Neural cell (in vitro differentiated cells): ENCODE results near the gene NRL. TPM values are rescaled to one million over a fixed set of nuclear protein-coding genes. Genes with fewer than 3 reads are reported as not detected.
A peak's percentile ranks its signal among the peaks of the same experiment; 100 is the strongest.

Experiments
- H2AFZ ChIP-seq: fragments of 200-600, 300-800 bp; sonication (generic), shearing (Covaris generic); 2 replicates; pipeline ENCODE4 v1.6.0; 2014; ENCODE audit warnings: low read depth, mild to moderate bottlenecking, antibody characterized with exemption, low read length, moderate library complexity
- H3F3A ChIP-seq: fragments of 200-600 bp; shearing (Covaris generic); 2 replicates; pipeline ENCODE4 v1.6.1; 2016; ENCODE audit warnings: mild to moderate bottlenecking, moderate library complexity, mixed read lengths, antibody characterized with exemption, low read length; ENCODE audit not compliant: insufficient read depth, poor library complexity, severe bottlenecking
- H3K27ac ChIP-seq: fragments of 200-600, 300-800 bp; sonication (generic), shearing (Covaris generic); 2 replicates; pipeline ENCODE4 v1.5.1; 2014; ENCODE audit warnings: mild to moderate bottlenecking, low read length, moderate library complexity
- H3K27me3 ChIP-seq: fragments of 300-800, 200-600 bp; sonication (generic), shearing (Covaris generic); 2 replicates; pipeline ENCODE4 v1.6.0; 2014; ENCODE audit warnings: mild to moderate bottlenecking, low read depth, low read length, moderate library complexity; ENCODE audit not compliant: insufficient read depth
- H3K36me3 ChIP-seq: fragments of 300-800, 200-600 bp; sonication (generic), shearing (Covaris generic); 2 replicates; pipeline ENCODE4 v1.5.1; 2014; ENCODE audit warnings: mild to moderate bottlenecking, antibody characterized with exemption, low read length, moderate library complexity; ENCODE audit not compliant: insufficient read depth
- H3K4me2 ChIP-seq: fragments of 300-800, 200-600 bp; sonication (generic), shearing (Covaris generic); 2 replicates; pipeline ENCODE4 v1.6.0; 2014; ENCODE audit warnings: mild to moderate bottlenecking, low read length
- H3K4me3 ChIP-seq: fragments of 300-800, 200-600 bp; sonication (generic), shearing (Covaris generic); 2 replicates; pipeline ENCODE4 v1.5.1; 2014; ENCODE audit warnings: mild to moderate bottlenecking, low read length, moderate library complexity
- H3K79me2 ChIP-seq: fragments of 200-600 bp; shearing (Covaris generic); replicated peaks from 2 replicates; pipeline ENCODE4 v1.6.0; 2014; ENCODE audit warnings: mild to moderate bottlenecking, low read length, moderate library complexity; ENCODE audit not compliant: insufficient read depth
- H3K9ac ChIP-seq: fragments of 300-800, 200-600 bp; sonication (generic), shearing (Covaris generic); 2 replicates; pipeline ENCODE4 v1.6.1; 2016; ENCODE audit warnings: mild to moderate bottlenecking, low read length, mixed read lengths
- H3K9me2 ChIP-seq: fragments of 200-600 bp; shearing (Covaris generic); 2 replicates; pipeline ENCODE4 v1.6.1; 2016; ENCODE audit warnings: mild to moderate bottlenecking, low read length, mixed read lengths; ENCODE audit not compliant: insufficient read depth
- H3K9me3 ChIP-seq: fragments of 200-600, 300-800 bp; sonication (generic), shearing (Covaris generic); 2 replicates; pipeline ENCODE4 v1.6.1; 2016; ENCODE audit warnings: mild to moderate bottlenecking, mixed run types, low read length, moderate library complexity, mixed read lengths
- H4K20me1 ChIP-seq: fragments of 200-600 bp; shearing (Covaris generic); 2 replicates; pipeline ENCODE4 v1.6.1; 2016; ENCODE audit warnings: mild to moderate bottlenecking, mixed run types; ENCODE audit not compliant: insufficient read depth
- EP300 ChIP-seq: fragments of 450-650 bp; conservative IDR thresholded peaks from 2 replicates; pipeline ENCODE4 v1.6.1; 2014; ENCODE audit warnings: antibody characterized with exemption, mild to moderate bottlenecking, moderate library complexity; ENCODE audit not compliant: poor library complexity, severe bottlenecking
- EZH2 ChIP-seq: fragments of 200-600, 300-800 bp; shearing (Covaris generic), sonication (generic); IDR thresholded peaks from 2 replicates; pipeline ENCODE4 v1.6.1; 2014; ENCODE audit warnings: antibody characterized with exemption, low read length, borderline replicate concordance, mild to moderate bottlenecking; ENCODE audit not compliant: insufficient read depth, poor library complexity, severe bottlenecking
- MXI1 ChIP-seq: fragments of 450-650 bp; conservative IDR thresholded peaks from 2 replicates; pipeline ENCODE4 v1.6.1; 2014; ENCODE audit warnings: antibody characterized with exemption, mild to moderate bottlenecking; ENCODE audit not compliant: poor library complexity, severe bottlenecking
- POLR2AphosphoS5 ChIP-seq: IDR thresholded peaks from 2 replicates; pipeline ENCODE4 v1.6.1; 2012
- RAD21 ChIP-seq: fragments of 450-650 bp; conservative IDR thresholded peaks from 2 replicates; pipeline ENCODE4 v1.6.1; 2014; ENCODE audit warnings: antibody characterized with exemption, mild to moderate bottlenecking, moderate library complexity
- REST ChIP-seq: IDR thresholded peaks from 2 replicates; pipeline ENCODE4 v1.6.1; 2012; ENCODE audit warnings: borderline replicate concordance
- SMC3 ChIP-seq: fragments of 450-650 bp; conservative IDR thresholded peaks from 2 replicates; pipeline ENCODE4 v1.6.1; 2014; ENCODE audit warnings: antibody characterized with exemption, mild to moderate bottlenecking, moderate library complexity; ENCODE audit not compliant: poor library complexity
- TAF1 ChIP-seq: IDR thresholded peaks from 2 replicates; pipeline ENCODE4 v1.6.1; 2012; ENCODE audit warnings: low read depth
- polyA plus RNA-seq: library from polyadenylated mRNA; depleted of rRNA; stranded (reverse); fragments of >200 nt; gene quantifications from 2 replicates; pipeline ENCODE4 v1.2.3, GENCODE V29; 2014

The NRL gene
- polyA plus RNA-seq, 1 donor from 2014 or later = 9.5 TPM

GRCh38 chr14:24136684-24137528, 22.2 kb upstream of the NRL start:
- TF ChIP-seq SMC3 (no peak), EP300 (no peak), EZH2 (no peak), MXI1 (no peak), RAD21 (no peak)
- H3K9me3 ChIP-seq = no peaks in the 10 kb centered on the region
- no peaks in the 10 kb centered on the region for H3K9me2 ChIP-seq
- H3K27ac ChIP-seq = no peak overlapping the region
- H3K27me3 ChIP-seq = no peaks in the 10 kb centered on the region
- no peaks in the 10 kb centered on the region for H3K36me3 ChIP-seq
- peak overlapping the region; percentile 67 for H3K9ac ChIP-seq
- peaks cover 8% of the 10 kb centered on the region for H3F3A ChIP-seq
- no peak overlapping the region for H3K4me2 ChIP-seq
- H2AFZ ChIP-seq = no peak overlapping the region
- peaks cover 10% of the 10 kb centered on the region for H3K79me2 ChIP-seq
- peak overlapping the region; percentile 74 for H3K4me3 ChIP-seq
- H4K20me1 ChIP-seq = no peaks in the 10 kb centered on the region

DNA sequence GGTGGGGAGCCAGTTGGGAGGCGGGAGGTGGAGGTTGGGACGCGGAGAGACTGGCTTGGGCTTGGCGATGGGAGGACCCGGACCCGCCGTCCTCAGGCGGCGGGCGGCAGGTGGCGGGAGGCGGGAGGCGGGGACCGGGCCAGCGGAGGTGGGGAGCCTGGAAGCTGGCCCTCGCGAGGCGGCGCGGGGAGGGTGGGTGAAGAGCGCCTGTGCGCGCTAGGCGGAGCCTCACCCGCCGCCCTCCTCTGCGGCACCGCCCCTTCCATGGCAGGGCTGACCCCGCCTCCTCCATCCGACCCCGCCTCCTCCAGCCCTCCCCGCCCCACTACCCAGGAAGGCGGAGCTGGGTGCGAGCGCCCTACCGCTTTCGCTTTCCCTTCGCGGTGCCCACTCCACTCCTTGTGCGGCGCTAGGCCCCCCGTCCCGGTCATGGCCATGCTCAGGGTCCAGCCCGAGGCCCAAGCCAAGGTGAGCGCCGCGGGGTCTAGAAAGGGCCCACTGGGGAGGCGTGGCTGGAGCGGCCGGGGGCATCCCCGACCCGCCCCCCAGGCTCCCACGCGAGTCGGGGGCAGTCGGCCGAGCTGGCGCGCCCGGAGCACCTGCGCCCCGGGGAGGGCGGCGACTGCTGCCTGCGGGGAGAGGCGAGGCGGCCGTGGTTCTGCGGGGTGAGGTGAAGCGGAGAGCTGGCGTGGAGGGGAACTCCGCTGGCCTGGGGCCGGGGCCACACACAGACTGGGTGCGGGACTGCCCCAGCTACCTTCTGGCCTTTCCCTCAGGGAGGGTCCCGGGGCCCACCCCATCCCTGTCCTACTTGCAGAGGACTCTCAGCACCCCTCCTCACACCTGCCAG, 21.3 kb upstream of the NRL start, which contains the start of gene PSME1:
TSS of gene PSME1 (plus strand) at position 361 of the 850 bp plus-strand sequence. CDS start at position 430, 69 bp downstream.
- no peaks in the 10 kb centered on the region for H4K20me1 ChIP-seq
- H3F3A ChIP-seq = peaks cover 6% of the 10 kb centered on the region
- H3K9me3 ChIP-seq = no peaks in the 10 kb centered on the region
- TF ChIP-seq MXI1 = peak; percentile 25
- TF ChIP-seq EP300 = no peak
- no peak for TF ChIP-seq TAF1
- TF ChIP-seq SMC3 = no peak
- TF ChIP-seq REST = peak; percentile 6
- peak; percentile 33 for TF ChIP-seq POLR2AphosphoS5
- TF ChIP-seq EZH2 = no peak
- no peak for TF ChIP-seq RAD21
- peak within 1 kb of the TSS; percentile 52 for H3K4me2 ChIP-seq
- H3K27me3 ChIP-seq = no peaks in the 10 kb centered on the region
- peak within 1 kb of the TSS; percentile 74 for H3K4me3 ChIP-seq
- H2AFZ ChIP-seq = peak within 1 kb of the TSS; percentile 51
- H3K9ac ChIP-seq = peak within 1 kb of the TSS; percentile 67
- H3K27ac ChIP-seq = no peak within 1 kb of the TSS
- no peaks in the 10 kb centered on the region for H3K36me3 ChIP-seq
- H3K9me2 ChIP-seq = no peaks in the 10 kb centered on the region
- peaks cover 10% of the 10 kb centered on the region for H3K79me2 ChIP-seq
